Measurements from ENCODE around the gene TSPAN10. TPM values are rescaled to one million over a fixed set of nuclear protein-coding genes. Genes with fewer than 3 reads are reported as not detected.

The TSPAN10 gene
- total RNA-seq, 1 donor from 2014 or later: not detected

DNA sequence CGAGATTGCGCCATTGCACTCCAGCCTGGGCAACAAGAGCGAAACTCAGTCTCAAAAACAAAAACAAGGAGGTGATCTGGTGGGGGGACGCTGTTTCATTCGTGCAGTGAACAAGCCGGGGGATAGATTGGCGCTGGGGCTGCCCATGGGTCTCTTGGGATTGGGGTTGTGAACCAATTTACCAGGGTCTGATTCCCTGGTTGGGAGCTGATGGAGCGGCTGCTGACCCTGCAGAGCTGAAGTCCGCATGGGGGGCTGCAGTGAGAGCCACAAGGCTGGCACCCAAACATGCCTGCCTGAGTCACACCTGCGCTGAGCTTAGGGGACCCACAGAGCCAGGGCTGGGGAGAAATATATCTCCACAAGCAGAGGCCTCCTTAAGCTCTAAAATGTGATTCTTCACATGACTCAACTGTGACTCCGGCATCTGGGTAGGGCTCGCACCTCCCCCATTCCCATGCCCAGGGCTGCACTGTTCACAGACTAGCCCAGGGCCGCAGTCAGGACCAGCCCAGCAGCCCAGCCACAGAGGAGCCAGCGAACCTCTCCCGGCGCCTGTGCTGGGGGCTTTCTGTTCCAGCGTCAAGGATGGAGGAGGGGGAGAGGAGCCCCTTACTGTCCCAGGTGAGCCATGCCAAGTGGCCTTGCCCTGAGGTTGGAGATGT, 5.0 kb downstream of the TSPAN10 start:
- intact Hi-C loops (cut with DNase I): no loop called here

GRCh38 chr17:81644496-81644895, 7.5 kb downstream of the TSPAN10 start:
- H3K36me3 ChIP-seq: no peaks in the 10 kb centered on the region
- H3K4me1 ChIP-seq: no peaks in the 10 kb centered on the region
- H3K4me3 ChIP-seq: no peak overlapping the region
- H3K27me3 ChIP-seq: no peaks in the 10 kb centered on the region
- H3K27ac ChIP-seq: no peak overlapping the region
- intact Hi-C loops (cut with DNase I): no loop called here
- no peak for DNase-seq (ENCODE audit: extremely low spot score in 2 of 2)
- TF ChIP-seq POLR2AphosphoS5 (IDR thresholded peaks at IDR 0.05; ENCODE audit: insufficient read depth in 1 of 2, low read depth in 1 of 2) (no peak), POLR2A (IDR thresholded peaks at IDR 0.05) (no peak)
- TF ChIP-seq, protein P1, sequence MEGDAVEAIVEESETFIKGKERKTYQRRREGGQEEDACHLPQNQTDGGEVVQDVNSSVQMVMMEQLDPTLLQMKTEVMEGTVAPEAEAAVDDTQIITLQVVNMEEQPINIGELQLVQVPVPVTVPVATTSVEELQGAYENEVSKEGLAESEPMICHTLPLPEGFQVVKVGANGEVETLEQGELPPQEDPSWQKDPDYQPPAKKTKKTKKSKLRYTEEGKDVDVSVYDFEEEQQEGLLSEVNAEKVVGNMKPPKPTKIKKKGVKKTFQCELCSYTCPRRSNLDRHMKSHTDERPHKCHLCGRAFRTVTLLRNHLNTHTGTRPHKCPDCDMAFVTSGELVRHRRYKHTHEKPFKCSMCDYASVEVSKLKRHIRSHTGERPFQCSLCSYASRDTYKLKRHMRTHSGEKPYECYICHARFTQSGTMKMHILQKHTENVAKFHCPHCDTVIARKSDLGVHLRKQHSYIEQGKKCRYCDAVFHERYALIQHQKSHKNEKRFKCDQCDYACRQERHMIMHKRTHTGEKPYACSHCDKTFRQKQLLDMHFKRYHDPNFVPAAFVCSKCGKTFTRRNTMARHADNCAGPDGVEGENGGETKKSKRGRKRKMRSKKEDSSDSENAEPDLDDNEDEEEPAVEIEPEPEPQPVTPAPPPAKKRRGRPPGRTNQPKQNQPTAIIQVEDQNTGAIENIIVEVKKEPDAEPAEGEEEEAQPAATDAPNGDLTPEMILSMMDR (IDR thresholded peaks at IDR 0.05): no peak
- no peaks in the 10 kb centered on the region for H3K9me3 ChIP-seq

More for the DNA sequence above, 5.0 kb downstream of the TSPAN10 start:
- no peaks in the 10 kb centered on the region for H3K36me3 ChIP-seq
- H3K9me3 ChIP-seq: no peaks in the 10 kb centered on the region
- H3K4me1 ChIP-seq: no peaks in the 10 kb centered on the region
- H3K27ac ChIP-seq: no peak overlapping the region
- TF ChIP-seq, protein P1 (IDR thresholded peaks at IDR 0.05): no peak
- TF ChIP-seq POLR2AphosphoS5 (IDR thresholded peaks at IDR 0.05; ENCODE audit: insufficient read depth in 1 of 2, low read depth in 1 of 2) (no peak), POLR2A (IDR thresholded peaks at IDR 0.05) (no peak)
- no peak overlapping the region for H3K4me3 ChIP-seq
- no peak for DNase-seq (ENCODE audit: extremely low spot score in 2 of 2)
- H3K27me3 ChIP-seq: no peaks in the 10 kb centered on the region

GRCh38 chr17:81644976-81645952, 8.3 kb downstream of the TSPAN10 start:
- intact Hi-C loops (cut with DNase I): no loop called here

DNA sequence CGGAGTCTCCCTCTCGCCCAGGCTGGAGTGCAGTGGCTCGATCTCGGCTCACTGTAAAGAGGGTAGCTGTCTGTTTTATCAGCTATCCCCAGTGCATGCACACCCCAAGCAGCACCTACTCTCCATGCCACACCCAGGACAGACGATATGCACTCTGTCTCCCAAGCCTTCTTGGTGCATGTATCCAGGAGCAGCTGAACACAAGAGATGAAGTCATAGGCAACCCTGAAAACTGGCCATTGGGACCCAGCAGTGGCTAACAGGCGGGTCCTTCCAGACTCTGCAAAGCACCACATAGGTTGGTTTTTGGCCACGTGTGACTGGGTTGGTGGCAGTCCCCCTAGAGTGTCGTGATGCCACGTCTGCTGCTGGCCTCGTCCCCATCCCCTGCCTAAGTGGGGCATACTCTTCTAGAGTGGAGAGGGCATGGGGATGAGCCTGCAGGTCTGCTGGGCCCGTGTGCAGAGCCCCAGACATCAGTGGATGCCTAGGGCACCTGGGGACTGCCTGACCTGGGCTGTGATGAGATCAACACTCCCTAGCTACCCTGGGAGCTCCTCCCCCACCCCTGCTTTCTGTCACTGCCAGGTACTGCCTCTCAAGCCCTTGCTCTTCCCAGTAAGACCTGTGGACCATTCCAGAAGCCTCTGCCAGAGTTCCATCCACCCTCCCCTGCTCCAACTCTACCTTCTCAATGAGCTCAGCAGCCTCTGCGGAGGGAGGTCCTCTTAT, 10.0 kb downstream of the TSPAN10 start:
- no peak overlapping the region for H3K27ac ChIP-seq
- intact Hi-C loops (cut with DNase I): no loop called here
- H3K36me3 ChIP-seq: no peaks in the 10 kb centered on the region
- no peaks in the 10 kb centered on the region for H3K9me3 ChIP-seq
- DNase-seq (ENCODE audit: extremely low spot score in 2 of 2): no peak
- H3K4me1 ChIP-seq: no peaks in the 10 kb centered on the region
- H3K4me3 ChIP-seq: no peak overlapping the region
- H3K27me3 ChIP-seq: no peaks in the 10 kb centered on the region
- TF ChIP-seq POLR2AphosphoS5 (IDR thresholded peaks at IDR 0.05; ENCODE audit: insufficient read depth in 1 of 2, low read depth in 1 of 2) (no peak), POLR2A (IDR thresholded peaks at IDR 0.05) (no peak)
- TF ChIP-seq, protein P1 (IDR thresholded peaks at IDR 0.05): no peak

More at GRCh38 chr17:81644976-81645952, 8.3 kb downstream of the TSPAN10 start:
- Histone ChIP-seq H3K36me3 (no peaks in the 10 kb centered on the region), H3K4me3 (no peak overlapping the region), H3K27me3 (no peaks in the 10 kb centered on the region), H3K27ac (no peak overlapping the region), H3K9me3 (no peaks in the 10 kb centered on the region), H3K4me1 (no peaks in the 10 kb centered on the region)
- DNase-seq (ENCODE audit: extremely low spot score in 2 of 2): no peak
- TF ChIP-seq, protein P1 (IDR thresholded peaks at IDR 0.05): no peak
- TF ChIP-seq POLR2A (IDR thresholded peaks at IDR 0.05) (no peak), POLR2AphosphoS5 (IDR thresholded peaks at IDR 0.05; ENCODE audit: insufficient read depth in 1 of 2, low read depth in 1 of 2) (no peak)
